ENCODE measurements around the gene AFAP1. TPM values are rescaled to one million over a fixed set of nuclear protein-coding genes. Genes with fewer than 3 reads are reported as not detected.

AFAP1 gene
- total RNA-seq, 4 donors from 2014 or later, result 8.3 to 27.1 (median 11.1) TPM

- no peak for DNase-seq (ENCODE audit: low spot score in 2 of 2)
- no peak for TF ChIP-seq POLR2AphosphoS5 (IDR thresholded peaks at IDR 0.05)
- TF ChIP-seq POLR2A (IDR thresholded peaks at IDR 0.05), result no peak
- no peak for TF ChIP-seq EP300 (IDR thresholded peaks at IDR 0.05)
- no peak for TF ChIP-seq CTCF (IDR thresholded peaks at IDR 0.05)
- H3K27me3 ChIP-seq, result no peaks in the 10 kb centered on the region
- H3K36me3 ChIP-seq, result no peaks in the 10 kb centered on the region
- H3K27ac ChIP-seq, result no peak overlapping the region
- peaks cover 4% of the 10 kb centered on the region for H3K4me1 ChIP-seq
- no peaks in the 10 kb centered on the region for H3K9me3 ChIP-seq
- WGBS, result 58% methylated on average over 6 of the region's 6 CpGs
- no peak overlapping the region for H3K4me3 ChIP-seq
Measured at GRCh38 chr4:7750523-7750922, 189.1 kb downstream of the AFAP1 start.

GRCh38 chr4:7747566-7747965 is 192.1 kb downstream of the AFAP1 start:
- Histone ChIP-seq H3K27me3 (no peaks in the 10 kb centered on the region), H3K4me1 (no peaks in the 10 kb centered on the region), H3K36me3 (no peaks in the 10 kb centered on the region), H3K9me3 (no peaks in the 10 kb centered on the region), H3K4me3 (no peak overlapping the region), H3K27ac (no peak overlapping the region)
- whole genome bisulfite sequencing, result 96% methylated on average over 11 of the region's 11 CpGs
- no peak for TF ChIP-seq POLR2A (IDR thresholded peaks at IDR 0.05)
- no peak for TF ChIP-seq POLR2AphosphoS5 (IDR thresholded peaks at IDR 0.05)
- TF ChIP-seq EP300 (IDR thresholded peaks at IDR 0.05), result no peak
- TF ChIP-seq CTCF (IDR thresholded peaks at IDR 0.05), result no peak
- no peak for DNase-seq (ENCODE audit: low spot score in 2 of 2)

- DNase-seq (ENCODE audit: low spot score in 2 of 2), result no peak
- Histone ChIP-seq H3K27me3 (no peaks in the 10 kb centered on the region), H3K9me3 (no peaks in the 10 kb centered on the region), H3K4me1 (no peaks in the 10 kb centered on the region), H3K36me3 (no peaks in the 10 kb centered on the region), H3K4me3 (no peak overlapping the region), H3K27ac (no peak overlapping the region)
- 88% methylated on average over 7 of the region's 7 CpGs for WGBS
- TF ChIP-seq POLR2AphosphoS5 (IDR thresholded peaks at IDR 0.05) (no peak), CTCF (IDR thresholded peaks at IDR 0.05) (no peak), EP300 (IDR thresholded peaks at IDR 0.05) (no peak), POLR2A (IDR thresholded peaks at IDR 0.05) (no peak)
Measured at GRCh38 chr4:7747062-7747385, 192.6 kb downstream of the AFAP1 start.

GRCh38 chr4:7746351-7747061 is 193.2 kb downstream of the AFAP1 start:
- Histone ChIP-seq H3K27ac (no peak overlapping the region), H3K4me1 (no peaks in the 10 kb centered on the region), H3K27me3 (no peaks in the 10 kb centered on the region), H3K4me3 (no peak overlapping the region), H3K36me3 (no peaks in the 10 kb centered on the region), H3K9me3 (no peaks in the 10 kb centered on the region)
- WGBS, result 86% methylated on average over 20 of the region's 20 CpGs
- no peak for TF ChIP-seq POLR2AphosphoS5 (IDR thresholded peaks at IDR 0.05)
- TF ChIP-seq EP300 (IDR thresholded peaks at IDR 0.05), result no peak
- no peak for TF ChIP-seq CTCF (IDR thresholded peaks at IDR 0.05)
- no peak for DNase-seq (ENCODE audit: low spot score in 2 of 2)

GRCh38 chr4:7745301-7745885 is 194.3 kb downstream of the AFAP1 start:
- Histone ChIP-seq H3K27me3 (no peaks in the 10 kb centered on the region), H3K36me3 (no peaks in the 10 kb centered on the region), H3K4me1 (no peaks in the 10 kb centered on the region), H3K4me3 (no peak overlapping the region), H3K27ac (no peak overlapping the region), H3K9me3 (no peaks in the 10 kb centered on the region)
- TF ChIP-seq POLR2AphosphoS5 (IDR thresholded peaks at IDR 0.05) (no peak), EP300 (IDR thresholded peaks at IDR 0.05) (no peak), POLR2A (IDR thresholded peaks at IDR 0.05) (no peak), CTCF (IDR thresholded peaks at IDR 0.05) (no peak)
- 86% methylated on average over 12 of the region's 15 CpGs for WGBS
- DNase-seq (ENCODE audit: low spot score in 2 of 2), result no peak
